MM.1S (cell line): ENCODE results near the gene PTPRB.

Source experiments
- DNase-seq: peaks from one replicate; pipeline ENCODE4 v3.0.0-alpha.2; 2015
- H2AFZ ChIP-seq: fragments of 300-600 bp; sonication (generic); 2 replicates; pipeline ENCODE4 v1.6.0; 2016; ENCODE audit warnings: antibody characterized with exemption, low read length
- H3F3A ChIP-seq: fragments of 300-600 bp; sonication (generic); 2 replicates; pipeline ENCODE4 v1.6.1; 2016; ENCODE audit warnings: mild to moderate bottlenecking, antibody characterized with exemption, low read length, moderate library complexity, mixed read lengths; ENCODE audit not compliant: insufficient read depth
- H3K27ac ChIP-seq: fragments of 300-600 bp; sonication (generic); 2 replicates; pipeline ENCODE4 v1.5.1; 2016; ENCODE audit warnings: mild to moderate bottlenecking, low read length
- H3K27me3 ChIP-seq: fragments of 300-600 bp; sonication (generic); replicated peaks from 2 replicates; pipeline ENCODE4 v1.6.0; 2016; ENCODE audit warnings: low read length; ENCODE audit not compliant: insufficient read depth
- H3K36me3 ChIP-seq: fragments of 300-600 bp; sonication (generic); replicated peaks from 2 replicates; pipeline ENCODE4 v1.6.1; 2016; ENCODE audit warnings: mild to moderate bottlenecking, low read length, mixed read lengths; ENCODE audit not compliant: insufficient read depth
- H3K4me1 ChIP-seq: fragments of 300-600 bp; sonication (generic); 2 replicates; pipeline ENCODE4 v1.6.1; 2016; ENCODE audit warnings: low read length, mixed read lengths
- H3K4me2 ChIP-seq: fragments of 300-600 bp; sonication (generic); 2 replicates; pipeline ENCODE4 v1.6.0; 2016; ENCODE audit warnings: low read depth, low read length
- H3K4me3 ChIP-seq: fragments of 300-600 bp; sonication (generic); 2 replicates; pipeline ENCODE4 v1.5.1; 2016; ENCODE audit warnings: low read length, mixed read lengths
- H3K79me2 ChIP-seq: fragments of 300-600 bp; sonication (generic); 2 replicates; pipeline ENCODE4 v1.6.1; 2016; ENCODE audit warnings: mixed run types, low read length, mixed read lengths
- H3K9ac ChIP-seq: fragments of 300-600 bp; sonication (generic); 2 replicates; pipeline ENCODE4 v1.6.1; 2016; ENCODE audit warnings: low read length, mixed read lengths
- H3K9me2 ChIP-seq: fragments of 300-600 bp; sonication (generic); replicated peaks from 2 replicates; pipeline ENCODE4 v1.6.1; 2016; ENCODE audit warnings: mild to moderate bottlenecking, low read length, mixed read lengths; ENCODE audit not compliant: insufficient read depth
- H3K9me3 ChIP-seq: fragments of 300-600 bp; sonication (generic); replicated peaks from 2 replicates; pipeline ENCODE4 v1.6.1; 2016; ENCODE audit warnings: mild to moderate bottlenecking, low read length, mixed read lengths; ENCODE audit not compliant: insufficient read depth
- H4K20me1 ChIP-seq: fragments of 300-600 bp; sonication (generic); 2 replicates; pipeline ENCODE4 v1.6.1; 2016; ENCODE audit warnings: mild to moderate bottlenecking, low read length, moderate library complexity, mixed read lengths; ENCODE audit not compliant: insufficient read depth
- CTCF ChIP-seq: fragments of 300-600 bp; sonication (generic); IDR thresholded peaks from 2 replicates; pipeline ENCODE4 v1.5.1; 2016; ENCODE audit warnings: antibody characterized with exemption, low read length, mixed read lengths
- EZH2 ChIP-seq: fragments of 300-600 bp; sonication (generic); optimal IDR thresholded peaks from 2 replicates; pipeline ENCODE3; 2017; ENCODE audit warnings: low read depth, mild to moderate bottlenecking, antibody characterized with exemption, low read length, mixed read lengths
- EZH2phosphoT487 ChIP-seq: fragments of 300-600 bp; sonication (generic); IDR thresholded peaks from 2 replicates; pipeline ENCODE4 v1.6.1; 2018; ENCODE audit warnings: antibody characterized with exemption, low read length

Gene PTPRB

GRCh38 chr12:70469221-70469820, 167.9 kb downstream of the PTPRB start:
- DNase-seq, result no peak
- Histone ChIP-seq H4K20me1 (no peaks in the 10 kb centered on the region), H3F3A (no peaks in the 10 kb centered on the region), H3K36me3 (no peaks in the 10 kb centered on the region), H3K4me3 (no peak overlapping the region), H3K4me1 (no peaks in the 10 kb centered on the region), H3K9me2 (no peaks in the 10 kb centered on the region), H3K9ac (no peak overlapping the region), H3K9me3 (no peaks in the 10 kb centered on the region), H3K79me2 (no peaks in the 10 kb centered on the region), H3K27me3 (no peaks in the 10 kb centered on the region), H3K27ac (no peak overlapping the region), H3K4me2 (no peak overlapping the region), H2AFZ (no peak overlapping the region)
- TF ChIP-seq EZH2, result no peak

- H3K79me2 ChIP-seq, result no peaks in the 10 kb centered on the region
- no peaks in the 10 kb centered on the region for H4K20me1 ChIP-seq
- no peaks in the 10 kb centered on the region for H3K36me3 ChIP-seq
- TF ChIP-seq CTCF (no peak), EZH2phosphoT487 (no peak), EZH2 (no peak)
- no peak for DNase-seq
- no peak overlapping the region for H2AFZ ChIP-seq
- no peaks in the 10 kb centered on the region for H3F3A ChIP-seq
- no peak overlapping the region for H3K27ac ChIP-seq
- no peaks in the 10 kb centered on the region for H3K4me1 ChIP-seq
- H3K9me3 ChIP-seq, result no peaks in the 10 kb centered on the region
- H3K9me2 ChIP-seq, result no peaks in the 10 kb centered on the region
- no peaks in the 10 kb centered on the region for H3K27me3 ChIP-seq
- no peak overlapping the region for H3K9ac ChIP-seq
- no peak overlapping the region for H3K4me3 ChIP-seq
- no peak overlapping the region for H3K4me2 ChIP-seq
Measured at GRCh38 chr12:70468741-70469140, 168.5 kb downstream of the PTPRB start.

GRCh38 chr12:70467918-70468733, 169.1 kb downstream of the PTPRB start:
- no peak for DNase-seq
- H3K4me3 ChIP-seq, result no peak overlapping the region
- H4K20me1 ChIP-seq, result no peaks in the 10 kb centered on the region
- no peaks in the 10 kb centered on the region for H3K9me2 ChIP-seq
- no peaks in the 10 kb centered on the region for H3K36me3 ChIP-seq
- no peak overlapping the region for H3K9ac ChIP-seq
- TF ChIP-seq CTCF, result no peak
- no peak overlapping the region for H3K27ac ChIP-seq
- H3K27me3 ChIP-seq, result no peaks in the 10 kb centered on the region
- H3K4me2 ChIP-seq, result no peak overlapping the region
- no peaks in the 10 kb centered on the region for H3F3A ChIP-seq
- H3K79me2 ChIP-seq, result no peaks in the 10 kb centered on the region
- no peak overlapping the region for H2AFZ ChIP-seq
- H3K9me3 ChIP-seq, result no peaks in the 10 kb centered on the region
- H3K4me1 ChIP-seq, result no peaks in the 10 kb centered on the region

- H3K4me2 ChIP-seq, result no peak overlapping the region
- no peaks in the 10 kb centered on the region for H3F3A ChIP-seq
- H3K36me3 ChIP-seq, result no peaks in the 10 kb centered on the region
- no peak for TF ChIP-seq CTCF
- TF ChIP-seq EZH2phosphoT487, result no peak
- TF ChIP-seq EZH2, result no peak
- H3K79me2 ChIP-seq, result no peaks in the 10 kb centered on the region
- no peak overlapping the region for H3K9ac ChIP-seq
- no peaks in the 10 kb centered on the region for H4K20me1 ChIP-seq
- no peaks in the 10 kb centered on the region for H3K27me3 ChIP-seq
- no peaks in the 10 kb centered on the region for H3K4me1 ChIP-seq
- H3K9me2 ChIP-seq, result no peaks in the 10 kb centered on the region
- H3K9me3 ChIP-seq, result 0 out of 2 replicates have a peak, but pooled peaks cover under 1% of the 10 kb centered on the region
- H2AFZ ChIP-seq, result no peak overlapping the region
- no peak for DNase-seq
- no peak overlapping the region for H3K27ac ChIP-seq
- H3K4me3 ChIP-seq, result no peak overlapping the region
Measured at GRCh38 chr12:70467476-70467875, 169.8 kb downstream of the PTPRB start.
